Loucy (cell line): ENCODE data around the gene CHPF2.

ENCODE experiments used
- H2AFZ ChIP-seq: fragments of 200-600 bp; sonication (generic); 2 replicates; pipeline ENCODE4 v1.6.0; 2016; ENCODE audit warnings: antibody characterized with exemption, mild to moderate bottlenecking, low read length, moderate library complexity
- H3F3A ChIP-seq: fragments of 200-600 bp; 2 replicates; pipeline ENCODE4 v1.6.0; 2016; ENCODE audit warnings: antibody characterized with exemption, low read depth, mild to moderate bottlenecking
- H3K27me3 ChIP-seq: fragments of 200-600 bp; sonication (generic); 2 replicates; pipeline ENCODE4 v1.6.1; 2014; ENCODE audit warnings: low read length, mild to moderate bottlenecking; ENCODE audit not compliant: insufficient read depth, poor library complexity, severe bottlenecking
- H3K36me3 ChIP-seq: fragments of 200-600 bp; sonication (generic); 2 replicates; pipeline ENCODE4 v1.6.1; 2016; ENCODE audit warnings: low read length; ENCODE audit not compliant: insufficient read depth
- H3K4me1 ChIP-seq: fragments of 200-600 bp; sonication (generic); 2 replicates; pipeline ENCODE4 v1.5.1; 2014; ENCODE audit warnings: low read length, mild to moderate bottlenecking; ENCODE audit not compliant: insufficient read depth, poor library complexity, severe bottlenecking
- H3K4me2 ChIP-seq: fragments of 200-600 bp; sonication (generic); 2 replicates; pipeline ENCODE4 v1.6.0; 2014; ENCODE audit warnings: antibody characterized with exemption, low read length, low read depth, mild to moderate bottlenecking; ENCODE audit not compliant: poor library complexity, severe bottlenecking
- H3K4me3 ChIP-seq: fragments of 200-600 bp; sonication (generic); 2 replicates; pipeline ENCODE4 v1.5.1; 2014; ENCODE audit warnings: low read length, mild to moderate bottlenecking, mixed read lengths; ENCODE audit not compliant: poor library complexity, severe bottlenecking
- H3K79me2 ChIP-seq: fragments of 200-600 bp; sonication (generic); 2 replicates; pipeline ENCODE4 v1.6.1; 2014; ENCODE audit warnings: low read length; ENCODE audit not compliant: insufficient read depth
- H3K9ac ChIP-seq: fragments of 200-600 bp; sonication (generic); 2 replicates; pipeline ENCODE4 v1.6.0; 2014; ENCODE audit warnings: mild to moderate bottlenecking, low read depth, low read length, moderate library complexity; ENCODE audit not compliant: poor library complexity, severe bottlenecking
- H3K9me2 ChIP-seq: fragments of 200-600 bp; sonication (generic); replicated peaks from 2 replicates; pipeline ENCODE4 v1.6.1; 2016; ENCODE audit warnings: low read depth, low read length, mixed read lengths
- H3K9me3 ChIP-seq: fragments of 200-600 bp; sonication (generic); 2 replicates; pipeline ENCODE4 v1.6.1; 2014; ENCODE audit warnings: mild to moderate bottlenecking, antibody characterized with exemption, low read length, low read depth; ENCODE audit not compliant: insufficient read depth
- H4K20me1 ChIP-seq: fragments of 200-600 bp; sonication (generic); 2 replicates; pipeline ENCODE4 v1.6.0; 2014; ENCODE audit warnings: antibody characterized with exemption, low read length, mild to moderate bottlenecking; ENCODE audit not compliant: insufficient read depth, poor library complexity, severe bottlenecking
- CTCF ChIP-seq: fragments of 200-600 bp; sonication (generic); conservative IDR thresholded peaks from 2 replicates; pipeline ENCODE4 v1.5.1; 2014; ENCODE audit warnings: mild to moderate bottlenecking, antibody characterized with exemption, low read length
- EZH2phosphoT487 ChIP-seq: fragments of 200-600 bp; IDR thresholded peaks from 2 replicates; pipeline ENCODE4 v1.6.1; 2018; ENCODE audit warnings: antibody characterized with exemption, mild to moderate bottlenecking, moderate library complexity, borderline replicate concordance

The CHPF2 gene

GRCh38 chr7:151225948-151226510 is 6.3 kb upstream of the CHPF2 start:
- Histone ChIP-seq H3K4me2 (peak overlapping the region; percentile 95), H2AFZ (no peak overlapping the region)

GRCh38 chr7:151226560-151226874 is 5.8 kb upstream of the CHPF2 start:
- Histone ChIP-seq H3K4me1 (peaks cover 21% of the 10 kb centered on the region), H3K4me2 (peak overlapping the region; percentile 95), H3K9me2 (no peaks in the 10 kb centered on the region), H3K79me2 (peaks cover 31% of the 10 kb centered on the region), H3K9ac (peak overlapping the region; percentile 77), H2AFZ (peak overlapping the region; percentile 65), H4K20me1 (peaks cover 12% of the 10 kb centered on the region), H3K36me3 (peaks cover 19% of the 10 kb centered on the region; the same call in 1 of the 2 replicates), H3F3A (no peaks in the 10 kb centered on the region), H3K9me3 (no peaks in the 10 kb centered on the region), H3K27me3 (no peaks in the 10 kb centered on the region), H3K4me3 (peak overlapping the region; percentile 85)
- TF ChIP-seq CTCF, result no peak
- TF ChIP-seq EZH2phosphoT487, result no peak

More at GRCh38 chr7:151225948-151226510, 6.3 kb upstream of the CHPF2 start:
- peaks cover 29% of the 10 kb centered on the region for H3K79me2 ChIP-seq
- peaks cover 21% of the 10 kb centered on the region; the same call in 1 of the 2 replicates for H3K36me3 ChIP-seq
- H3K27me3 ChIP-seq, result no peaks in the 10 kb centered on the region
- H4K20me1 ChIP-seq, result peaks cover 12% of the 10 kb centered on the region
- no peak for TF ChIP-seq EZH2phosphoT487
- TF ChIP-seq CTCF, result no peak
- H3K4me3 ChIP-seq, result peak overlapping the region; percentile 85
- no peaks in the 10 kb centered on the region for H3K9me3 ChIP-seq
- H3K4me1 ChIP-seq, result peaks cover 17% of the 10 kb centered on the region
- peak overlapping the region; percentile 77 for H3K9ac ChIP-seq
- no peaks in the 10 kb centered on the region for H3F3A ChIP-seq
- no peaks in the 10 kb centered on the region for H3K9me2 ChIP-seq

- no peaks in the 10 kb centered on the region for H3K9me3 ChIP-seq
- TF ChIP-seq EZH2phosphoT487, result no peak
- TF ChIP-seq CTCF, result no peak
- H3K4me3 ChIP-seq, result peak within 1 kb of the TSS; percentile 85
- no peaks in the 10 kb centered on the region for H3K9me2 ChIP-seq
- no peaks in the 10 kb centered on the region for H3F3A ChIP-seq
- peak within 1 kb of the TSS; percentile 89 for H2AFZ ChIP-seq
- H3K27me3 ChIP-seq, result no peaks in the 10 kb centered on the region
- H3K4me2 ChIP-seq, result peak within 1 kb of the TSS; percentile 95
- peaks cover 12% of the 10 kb centered on the region for H4K20me1 ChIP-seq
- H3K36me3 ChIP-seq, result peaks cover 16% of the 10 kb centered on the region; the same call in 1 of the 2 replicates
- peaks cover 37% of the 10 kb centered on the region for H3K79me2 ChIP-seq
- H3K4me1 ChIP-seq, result peaks cover 27% of the 10 kb centered on the region
- peak within 1 kb of the TSS; percentile 77 for H3K9ac ChIP-seq
Observed at GRCh38 chr7:151226875-151227782, 5.2 kb upstream of the CHPF2 start, which contains the start of gene ABCF2. Gene ABCF2 (minus strand): TSS chr7:151227205. CDS start chr7:151226458, 747 bp downstream.
